HG03354 (cell line): ENCODE results near the gene PHLDA1.
A peak's percentile ranks its signal among the peaks of the same experiment; 100 is the strongest.
"Not testable (repeated sequence)": the region's sequence is repeated elsewhere in the genome, so short reads cannot be mapped to it uniquely, and the experiment has no call there.

Experiments used
- ATAC-seq: cut with Tn5 transposase; IDR thresholded peaks from one replicate; pipeline ENCODE4 v1.9.1; 2021; ENCODE audit warnings: mild to moderate bottlenecking; ENCODE audit not compliant: unreplicated experiment, poor library complexity, severe bottlenecking

Gene PHLDA1

DNA sequence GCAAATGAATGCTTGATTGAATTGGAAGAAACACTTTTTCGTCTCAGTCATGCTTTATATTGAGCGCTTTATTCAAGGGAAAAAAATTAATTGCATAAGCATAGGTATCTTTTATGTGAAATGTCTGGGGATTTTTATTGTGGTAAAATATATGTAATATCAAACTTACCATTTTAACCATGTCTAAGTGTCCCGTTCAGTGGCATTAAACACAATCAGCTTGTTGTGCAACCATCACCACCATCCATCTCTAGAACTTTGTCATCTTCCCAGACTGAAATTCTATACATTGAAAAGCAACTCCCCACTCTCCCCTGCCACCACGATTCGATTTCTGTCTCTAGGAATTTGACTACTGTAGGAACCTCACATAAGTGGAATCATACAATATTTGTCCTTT, 39.8 kb downstream of the PHLDA1 start:
- no peak for ATAC-seq

DNA sequence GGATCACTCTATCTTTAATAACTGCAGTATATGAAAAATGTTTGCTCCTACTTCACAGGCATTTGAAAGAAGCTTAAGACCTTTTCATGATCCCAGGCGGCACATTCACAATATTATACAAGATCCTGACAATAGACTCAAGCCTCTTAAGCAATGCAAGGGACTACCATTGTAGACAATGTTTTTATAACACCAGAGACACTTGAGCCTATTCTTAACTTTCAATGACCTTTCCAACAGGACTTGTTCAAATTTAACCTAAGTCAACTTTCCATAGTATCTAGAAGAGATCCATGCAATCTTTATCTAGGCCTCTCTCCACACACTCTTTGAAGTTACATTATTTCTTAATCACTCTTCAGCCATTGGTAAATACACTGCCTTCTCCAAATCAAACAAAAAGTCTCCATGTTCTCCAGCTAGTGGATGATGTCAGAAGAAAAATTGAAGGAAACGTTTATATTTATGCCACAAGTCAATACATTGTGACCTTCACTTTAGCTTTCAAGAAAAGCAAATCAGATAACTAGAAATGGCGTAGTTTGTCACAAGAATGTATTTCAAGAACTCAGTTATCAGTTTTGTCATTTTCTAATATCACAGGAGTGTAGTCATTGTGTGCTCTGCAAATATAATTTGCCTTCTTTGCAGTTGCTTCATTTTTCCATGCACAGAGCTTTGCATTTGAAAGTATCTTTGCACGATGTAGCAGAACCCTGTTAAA, 41.2 kb downstream of the PHLDA1 start:
- ATAC-seq = no peak

DNA sequence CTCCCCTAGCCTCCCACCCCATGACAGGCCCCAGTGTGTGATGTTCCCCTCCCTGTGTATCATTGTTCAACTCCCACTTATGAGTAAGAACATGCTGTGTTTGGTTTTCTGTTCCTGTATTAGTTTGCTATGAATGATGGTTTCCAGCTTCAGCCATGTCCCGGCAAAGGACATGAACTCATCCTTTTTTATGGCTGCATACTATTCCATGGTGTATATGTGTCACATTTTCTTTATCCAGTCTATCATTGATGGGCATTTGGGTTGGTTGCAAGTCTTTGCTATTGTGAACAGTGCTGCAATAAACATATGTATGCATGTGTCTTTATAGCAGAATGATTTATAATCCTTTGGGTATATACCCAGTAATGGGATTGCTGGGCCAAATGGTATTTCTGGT, 43.9 kb downstream of the PHLDA1 start:
- not testable (repeated sequence) for ATAC-seq

GRCh38 chr12:75986001-75986746, 45.4 kb downstream of the PHLDA1 start:
- no peak for ATAC-seq

GRCh38 chr12:75985566-75985965, 46.0 kb downstream of the PHLDA1 start:
- ATAC-seq = no peak

GRCh38 chr12:75984577-75985182, 46.9 kb downstream of the PHLDA1 start:
- no peak for ATAC-seq

DNA sequence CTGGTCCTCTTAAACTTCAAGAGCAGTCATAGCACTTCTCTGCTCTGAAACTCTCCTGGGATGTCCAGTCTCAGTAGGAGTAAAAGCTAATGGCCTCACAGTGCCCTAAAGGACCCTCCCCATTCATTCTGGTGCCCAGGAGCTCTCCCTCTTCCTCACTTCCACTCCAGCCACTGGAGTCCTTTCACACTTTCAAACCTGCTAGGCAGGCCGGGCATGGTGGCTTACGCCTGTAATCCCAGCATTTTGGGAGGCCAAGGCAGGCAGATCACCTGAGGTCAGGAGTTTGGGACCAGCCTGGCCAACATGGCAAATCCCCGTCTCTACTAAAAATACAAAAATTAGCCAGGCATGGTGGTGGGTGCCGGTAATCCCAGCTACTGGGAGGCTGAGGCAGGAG, 47.7 kb downstream of the PHLDA1 start:
- ATAC-seq = not testable (repeated sequence)

DNA sequence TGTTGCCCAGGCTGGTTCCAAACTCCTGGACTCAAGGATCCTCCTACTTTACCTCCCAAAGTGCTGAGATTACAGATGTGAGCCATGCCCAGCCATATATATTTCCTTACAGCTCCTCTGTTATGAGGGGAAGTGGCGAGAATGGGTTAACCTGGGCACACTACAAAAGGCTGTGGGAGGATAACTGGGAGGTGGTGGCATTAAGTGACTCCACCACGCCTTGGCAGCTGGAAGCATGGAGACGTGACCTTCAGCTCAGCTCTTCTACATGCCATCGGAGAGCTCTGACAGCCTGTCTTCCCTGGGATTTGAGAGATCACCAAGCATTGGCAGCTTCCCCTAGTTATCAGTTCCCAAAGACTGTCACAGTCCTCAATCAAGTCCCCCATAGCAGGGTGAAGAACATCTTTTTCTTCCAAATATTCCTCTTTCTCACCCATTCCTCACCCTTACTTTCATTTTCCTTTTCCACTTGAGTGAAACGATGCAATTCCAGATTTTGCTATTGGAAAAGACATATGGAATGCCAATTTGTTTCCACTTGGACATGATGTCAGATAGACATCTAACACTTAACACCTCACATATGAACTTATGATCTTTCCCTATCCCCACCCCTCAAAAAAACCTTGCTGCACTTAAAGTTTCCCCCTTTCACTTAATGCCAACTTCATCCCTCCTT, 48.5 kb downstream of the PHLDA1 start:
- ATAC-seq = no peak

DNA sequence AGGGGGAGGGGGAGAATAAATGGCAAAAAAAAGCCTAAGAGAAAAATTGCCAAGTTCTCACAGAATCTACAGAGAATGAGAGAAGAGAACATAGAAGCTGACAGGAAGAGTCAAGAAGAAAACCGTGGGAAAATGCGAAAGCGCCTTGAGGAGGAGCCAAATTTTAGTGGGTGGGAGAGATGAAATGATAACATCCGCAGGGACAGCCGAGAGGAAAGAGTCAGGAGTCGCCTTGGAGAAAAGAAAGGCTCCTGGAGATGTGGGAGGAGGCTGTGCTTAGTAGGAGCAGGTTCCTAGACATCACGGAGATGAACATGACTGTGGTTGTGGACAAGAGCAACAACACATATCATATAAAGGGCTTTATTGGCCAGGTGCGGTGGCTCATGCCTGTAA, 49.4 kb downstream of the PHLDA1 start:
- no peak for ATAC-seq

DNA sequence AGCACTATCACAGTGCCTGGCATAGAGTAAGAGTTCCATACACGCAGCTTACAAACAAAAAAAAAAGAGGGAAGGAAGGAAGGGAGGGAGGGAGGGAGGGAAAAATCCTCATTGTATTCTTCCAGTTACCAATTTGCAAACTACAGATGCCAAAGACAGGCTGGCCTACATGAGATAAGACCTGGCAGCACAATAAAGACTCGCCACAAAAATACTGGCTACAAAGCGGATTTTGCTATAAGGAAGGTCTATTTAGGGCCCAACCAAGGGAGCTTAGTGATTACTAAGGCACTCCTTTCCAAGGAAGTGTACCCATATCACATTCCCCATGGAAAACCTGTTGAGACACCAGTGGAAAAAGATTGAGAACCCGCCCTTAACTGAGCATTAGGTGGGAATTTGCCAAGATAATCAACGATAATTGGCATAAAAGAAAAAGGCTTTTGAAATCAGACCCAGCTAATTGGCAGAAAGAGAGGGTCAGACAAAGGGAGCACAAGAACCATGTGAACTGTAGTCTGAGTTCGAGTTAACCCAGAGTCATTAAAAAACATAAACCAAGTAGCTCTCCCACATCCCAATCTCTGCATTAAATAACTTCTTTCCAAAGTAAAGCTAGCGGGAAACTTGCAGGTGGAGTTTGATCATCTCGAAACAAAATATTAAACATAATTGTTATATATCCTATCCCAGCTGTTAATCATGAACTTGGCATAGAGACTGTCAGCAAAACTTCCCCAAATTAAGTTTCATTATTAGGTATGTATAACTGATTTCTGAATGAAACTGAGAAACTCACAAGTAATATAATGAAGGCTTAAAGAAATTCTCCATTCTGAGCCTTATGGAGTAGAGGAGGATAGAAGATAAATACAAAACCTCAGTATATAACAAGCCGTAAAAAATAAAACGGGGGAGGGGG, 50.1 kb downstream of the PHLDA1 start:
- ATAC-seq = peak; percentile 54

- ATAC-seq = no peak
These were observed 52.4 kb downstream of the PHLDA1 start for GRCh38 chr12:75979181-75979580.

GRCh38 chr12:75978677-75979076, 52.9 kb downstream of the PHLDA1 start:
- no peak for ATAC-seq

- peak; percentile 94 for ATAC-seq
These were observed 53.5 kb downstream of the PHLDA1 start for GRCh38 chr12:75977952-75978671.

DNA sequence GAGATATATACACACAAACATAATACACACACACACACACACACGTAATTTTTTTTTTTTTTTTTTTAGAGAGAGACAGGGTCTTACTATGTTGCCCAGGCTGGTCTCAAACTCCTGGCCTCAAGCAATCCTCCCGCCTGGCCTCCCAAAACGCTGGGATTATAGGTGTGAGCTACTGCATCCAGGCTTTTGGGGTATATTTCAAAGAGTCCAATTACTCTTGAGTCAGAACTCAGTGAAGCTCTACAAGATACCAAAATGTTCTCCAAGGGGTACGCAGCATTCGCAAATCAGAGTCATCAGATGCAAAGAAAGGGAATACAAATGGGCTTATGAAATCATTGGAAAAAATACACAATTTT, 54.0 kb downstream of the PHLDA1 start:
- ATAC-seq = peak; percentile 6

DNA sequence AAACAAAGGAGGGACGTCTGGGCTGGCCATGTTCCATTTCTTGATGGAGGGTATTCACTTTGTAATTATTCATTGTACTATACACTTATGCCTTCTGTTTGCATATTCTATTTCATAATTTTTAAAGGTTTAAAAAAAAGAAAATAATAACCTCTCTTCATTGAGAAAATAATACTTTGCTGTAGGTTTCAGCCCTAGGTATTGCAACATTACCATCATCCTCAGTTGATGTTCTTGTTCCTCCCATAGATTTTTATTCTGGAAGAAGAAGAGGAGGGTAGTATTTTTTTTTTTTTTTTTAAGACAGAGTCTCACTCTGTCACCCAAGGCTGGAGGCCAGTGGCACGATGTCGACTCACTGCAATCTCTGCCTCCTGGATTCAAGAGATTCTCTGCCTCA, 54.7 kb downstream of the PHLDA1 start:
- no peak for ATAC-seq

DNA sequence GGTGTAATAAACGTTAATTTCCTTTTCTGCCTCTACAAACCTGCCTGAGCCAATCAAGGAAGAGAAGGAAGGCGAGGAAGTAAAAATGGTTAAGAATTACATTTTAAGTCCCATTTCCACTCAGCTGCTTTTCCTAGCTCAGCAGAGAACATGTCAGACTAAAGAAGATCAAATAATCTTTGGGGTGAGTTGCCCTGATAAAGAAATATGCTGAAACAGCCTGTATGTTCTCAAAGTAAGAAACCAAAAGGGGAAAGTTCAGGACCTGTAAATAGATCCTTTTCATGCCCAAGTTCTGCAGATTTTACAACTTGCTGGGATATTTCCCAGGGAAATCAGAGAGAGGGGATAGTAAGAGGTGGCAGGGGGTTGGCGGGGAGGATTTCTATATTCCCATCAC, 55.5 kb downstream of the PHLDA1 start:
- no peak for ATAC-seq

GRCh38 chr12:75975702-75976101, 55.9 kb downstream of the PHLDA1 start:
- no peak for ATAC-seq
